Adrenal gland (tissue), 12 donors: Measurements from ENCODE around the gene FAR2. TPM values are rescaled to one million over a fixed set of nuclear protein-coding genes. Genes with fewer than 3 reads are reported as not detected.

Source experiments
- DNase-seq, 7 donors: peaks; one replicate each; pipeline ENCODE4 v3.0.0-alpha.2; 2019 to 2020
- H3K27ac ChIP-seq, 5 donors: fragments of 200-600 bp; sonication (generic) in 4 of 5; 1 replicate in 3 of 5; 2 replicates in 2 of 5; pipeline versions ENCODE4 v1.5.1 to v1.8.0; 2016 to 2020; ENCODE audit warnings: mild to moderate bottlenecking in 1 of 5
- H3K27me3 ChIP-seq: fragments of 200-600 bp; 2 replicates; pipeline ENCODE4 v1.8.0; 2021
- H3K36me3 ChIP-seq, 2 donors: fragments of 200-600 bp; replicated peaks in 1 of 2; 1 replicate in 1 of 2; 2 replicates in 1 of 2; pipeline versions ENCODE4 v1.5.1 to v1.8.0; 2018 to 2022
- H3K4me1 ChIP-seq, 2 donors: fragments of 200-600 bp; replicated peaks in 1 of 2; 1 replicate in 1 of 2; 2 replicates in 1 of 2; pipeline versions ENCODE4 v1.5.1 to v1.8.0; 2018 to 2021
- H3K4me3 ChIP-seq, 4 donors: fragments of 200-600 bp; sonication (generic) in 3 of 4; one replicate each; pipeline ENCODE4 v1.5.1; 2016 to 2018
- H3K9me3 ChIP-seq, 3 donors: fragments of 200-600 bp; sonication (generic) in 1 of 3; replicated peaks in 1 of 3; 1 replicate in 2 of 3; 2 replicates in 1 of 3; pipeline versions ENCODE4 v1.5.1 to v1.8.0; 2016 to 2021
- POLR2A ChIP-seq, 2 donors: fragments of 450-650 bp; IDR thresholded peaks; one replicate each; pipeline ENCODE4 v1.6.1; 2017; ENCODE audit warnings: antibody characterized with exemption in 2 of 2, mild to moderate bottlenecking in 2 of 2, moderate library complexity in 1 of 2
- WGBS, 4 donors: extraction: QIAGEN DNeasy Blood & Tissue Kit in 2 of 4; methylation state at CpG; one replicate each; pipeline versions ENCODE4 v1.1.5 to v1.1.7; 2013 to 2017; 5-methylcytosine and 5-hydroxymethylcytosine counted together
- intact Hi-C, 2 donors: fragments of 100-400 bp; cut with DNase I; formaldehyde crosslinking; loops; one replicate each; pipeline versions ENCODE4 v1.14.1 to v1.15.0; 2022 to 2023
- polyA plus RNA-seq, 3 donors: library from polyadenylated mRNA; stranded (reverse); fragments of 200-250 nt in 2 of 3; fragments of 350-450 nt in 1 of 3; fragmentation: Illumina TruSeq in 1 of 3; extraction: RNeasy Lipid Tissue Mini Kit (QIAGEN cat#74804) in 1 of 3; gene quantifications; one replicate each; pipeline ENCODE4 v1.2.3, GENCODE V29; 2013 to 2014
- total RNA-seq, 9 donors: library from RNA; depleted of rRNA in 4 of 9; stranded (reverse); fragments of >200 nt in 4 of 9; fragments of 120-200 nt in 1 of 9; fragmentation: NEBNext Ultra II Directional in 1 of 9; extraction: Animal tissue kit (Norgen Biotek cat#: 25700) in 1 of 9; gene quantifications; one replicate each; pipeline versions ENCODE4 v1.1.0 to v1.2.4, GENCODE V29; 2013 to 2023
- TF ChIP-seq, protein P1 (sequence below), 6 experiments: fragments of 450-650 bp in 4 of 6; fragments of 200-600 bp in 2 of 6; sonication (generic) in 1 of 6; IDR thresholded peaks; 1 replicate in 5 of 6; 2 replicates in 1 of 6; pipeline versions ENCODE4 v1.5.1 to v1.8.0; 2016 to 2021; ENCODE audit warnings: antibody characterized with exemption in 6 of 6, mild to moderate bottlenecking in 2 of 6, moderate library complexity in 1 of 6
- donor health status: healthy with polysubstance abuse.
- donor health status: Bipolar disorder and iron deficiency.
- donor health status: DM: yes; HTN: yes; CAD: no.
- donor health status: DM: no; HTN: no; CAD: no.
- donor health status: DM: no; HTN: no; CAD: no.
- donor health status: DM: yes; HTN: yes; CAD: no.

Gene FAR2
- total and polyA plus RNA-seq, 12 donors = 1.9 to 10.3 (median 4.9) TPM

- Histone ChIP-seq H3K27me3 (no peaks in the 10 kb centered on the region), H3K27ac (no peak overlapping the region), H3K4me3 (no peak overlapping the region), H3K36me3 (no peaks in the 10 kb centered on the region), H3K4me1 (peaks cover 0 to 25% of the 10 kb centered on the region in 2 donors), H3K9me3 (no peaks in the 10 kb centered on the region)
- intact Hi-C loops = no loop called here
- no peak for DNase-seq
- 55 to 94% (median 74%) methylated on average over 1 of the region's 1 CpG for WGBS, 4 donors
- TF ChIP-seq, protein P1, sequence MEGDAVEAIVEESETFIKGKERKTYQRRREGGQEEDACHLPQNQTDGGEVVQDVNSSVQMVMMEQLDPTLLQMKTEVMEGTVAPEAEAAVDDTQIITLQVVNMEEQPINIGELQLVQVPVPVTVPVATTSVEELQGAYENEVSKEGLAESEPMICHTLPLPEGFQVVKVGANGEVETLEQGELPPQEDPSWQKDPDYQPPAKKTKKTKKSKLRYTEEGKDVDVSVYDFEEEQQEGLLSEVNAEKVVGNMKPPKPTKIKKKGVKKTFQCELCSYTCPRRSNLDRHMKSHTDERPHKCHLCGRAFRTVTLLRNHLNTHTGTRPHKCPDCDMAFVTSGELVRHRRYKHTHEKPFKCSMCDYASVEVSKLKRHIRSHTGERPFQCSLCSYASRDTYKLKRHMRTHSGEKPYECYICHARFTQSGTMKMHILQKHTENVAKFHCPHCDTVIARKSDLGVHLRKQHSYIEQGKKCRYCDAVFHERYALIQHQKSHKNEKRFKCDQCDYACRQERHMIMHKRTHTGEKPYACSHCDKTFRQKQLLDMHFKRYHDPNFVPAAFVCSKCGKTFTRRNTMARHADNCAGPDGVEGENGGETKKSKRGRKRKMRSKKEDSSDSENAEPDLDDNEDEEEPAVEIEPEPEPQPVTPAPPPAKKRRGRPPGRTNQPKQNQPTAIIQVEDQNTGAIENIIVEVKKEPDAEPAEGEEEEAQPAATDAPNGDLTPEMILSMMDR (IDR thresholded peaks at IDR 0.05) = no peak
- TF ChIP-seq POLR2A (IDR thresholded peaks at IDR 0.05) = no peak
Observed at GRCh38 chr12:29155079-29155478, 6.0 kb downstream of the FAR2 start.

- Histone ChIP-seq H3K4me1 (peaks cover 0 to 18% of the 10 kb centered on the region in 2 donors), H3K4me3 (peak overlapping the region in 1 of 4 donors; percentile 17), H3K36me3 (no peaks in the 10 kb centered on the region), H3K9me3 (no peaks in the 10 kb centered on the region), H3K27ac (no peak overlapping the region), H3K27me3 (no peaks in the 10 kb centered on the region)
- DNase-seq = no peak
- intact Hi-C loops = no loop called here
- WGBS, 4 donors = 0 to 26% (median 21%) methylated on average over 1 of the region's 1 CpG
- TF ChIP-seq, protein P1 (IDR thresholded peaks at IDR 0.05) = no peak
- TF ChIP-seq POLR2A (IDR thresholded peaks at IDR 0.05) = no peak
Observed at GRCh38 chr12:29157486-29157946, 8.4 kb downstream of the FAR2 start.

DNA sequence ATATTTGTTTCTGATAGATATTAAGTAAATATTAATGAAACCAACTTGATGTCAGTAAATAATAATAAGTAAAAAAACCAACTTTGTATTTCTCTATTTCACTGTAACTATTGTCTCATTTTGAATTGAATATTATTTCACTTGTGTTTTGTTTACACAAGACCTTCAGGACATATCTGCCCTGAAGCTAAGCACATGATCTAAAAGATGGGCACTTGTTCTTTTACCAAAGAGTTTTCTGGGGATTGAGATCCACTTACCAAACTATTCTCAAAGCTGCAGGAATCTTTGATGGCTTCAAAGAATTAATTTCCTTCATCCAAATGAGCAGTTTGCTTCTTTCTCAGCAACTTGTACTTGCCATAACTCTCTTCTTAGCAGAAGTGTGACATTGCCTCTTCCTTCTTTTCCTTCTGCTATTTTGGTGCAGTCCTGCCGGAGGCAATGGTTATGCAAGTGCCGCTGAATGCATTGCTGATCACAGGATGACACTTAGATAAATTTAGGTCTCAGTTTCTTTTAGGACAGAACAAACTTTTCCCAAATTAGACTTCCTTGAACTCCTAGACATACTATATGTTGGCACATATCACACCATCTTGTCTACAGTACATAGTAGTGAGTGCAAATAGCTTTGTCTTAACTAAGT lies 9.2 kb downstream of the FAR2 start:
- peaks cover 0 to 17% of the 10 kb centered on the region in 2 donors for H3K4me1 ChIP-seq
- no peak overlapping the region for H3K4me3 ChIP-seq
- 50 to 71% (median 62%) methylated on average over 2 of the region's 2 CpGs for WGBS, 4 donors
- H3K36me3 ChIP-seq = no peaks in the 10 kb centered on the region
- no peaks in the 10 kb centered on the region for H3K27me3 ChIP-seq
- TF ChIP-seq, protein P1 (IDR thresholded peaks at IDR 0.05) = no peak
- no peak for TF ChIP-seq POLR2A (IDR thresholded peaks at IDR 0.05)
- peak overlapping the region in 2 of 5 donors; percentile 21 to 58 for H3K27ac ChIP-seq
- no peaks in the 10 kb centered on the region for H3K9me3 ChIP-seq
- DNase-seq = peak in 3 of 7 donors; percentile 23 to 31 (median 26)
- intact Hi-C loops = no loop called here

DNA sequence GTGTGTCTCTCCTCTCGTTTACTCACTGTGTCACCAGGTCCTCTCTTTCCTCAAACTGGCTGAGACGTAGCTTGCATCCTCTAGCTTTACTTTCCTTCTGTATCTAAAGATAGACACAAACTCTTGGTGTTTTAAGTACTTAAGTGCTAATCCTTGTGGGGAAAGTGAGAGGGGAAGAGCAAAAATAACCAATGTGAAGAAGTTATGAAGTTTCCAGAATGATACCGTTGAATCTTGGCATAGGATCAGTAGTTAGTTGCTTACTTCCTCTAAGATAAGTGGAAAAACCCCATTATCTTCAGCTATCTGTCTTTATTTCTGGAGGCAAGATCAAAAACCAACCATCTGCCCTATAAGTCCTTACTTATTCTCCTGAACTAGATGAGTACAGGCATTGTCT lies 10.6 kb downstream of the FAR2 start:
- no peaks in the 10 kb centered on the region for H3K27me3 ChIP-seq
- no peaks in the 10 kb centered on the region for H3K9me3 ChIP-seq
- H3K4me1 ChIP-seq = peaks cover 0 to 9% of the 10 kb centered on the region in 2 donors
- no peaks in the 10 kb centered on the region for H3K36me3 ChIP-seq
- TF ChIP-seq POLR2A (IDR thresholded peaks at IDR 0.05) = no peak
- TF ChIP-seq, protein P1 (IDR thresholded peaks at IDR 0.05) = no peak
- WGBS, 4 donors = 43 to 59% (median 48%) methylated on average over 3 of the region's 3 CpGs
- H3K4me3 ChIP-seq = no peak overlapping the region
- no peak overlapping the region for H3K27ac ChIP-seq
- no peak for DNase-seq
- intact Hi-C loops = no loop called here
